HepG2 (cell line): ENCODE results near the gene SETD1A. TPM values are rescaled to one million over a fixed set of nuclear protein-coding genes. Genes with fewer than 3 reads are reported as not detected.

Experiments used
- ATAC-seq: fragments of 200-7000 bp; cut with Tn5 transposase; 3 replicates; pipeline ENCODE4 v1.9.1; 2020; ENCODE audit warnings: mild to moderate bottlenecking, moderate library complexity
- BruUV-seq: library from RNA; stranded (reverse); fragments of 400-500 nt; replicated peaks from 2 replicates; lab custom pipeline; 2021; lab: Mats Ljungman, UMichigan
- CTCF ChIA-PET: fragments of 300-600 bp; formaldehyde crosslinking; extraction: SDS; loops from one replicate; lab custom pipeline; 2021; ENCODE audit warnings: low total read pairs, inconsistent platforms, low intra/inter-chr PET ratio; lab: Yijun Ruan, JAX
- POLR2A ChIA-PET: fragments of 350-600 bp; sonication (Branson Sonifier 250); formaldehyde crosslinking; loops from one replicate; lab custom pipeline; 2020; ENCODE audit warnings: antibody characterized with exemption, inconsistent platforms; lab: Yijun Ruan, JAX
- DNase-seq: peaks from one replicate; pipeline ENCODE4 v3.0.0-alpha.2; 2015; ENCODE audit warnings: low spot score
- FAIRE-seq: peaks from 3 replicates; lab custom pipeline; 2011; peaks lifted over from hg19 to GRCh38; lab: Jason Lieb, UNC
- H2AFZ ChIP-seq: one replicate; pipeline ENCODE4 v1.6.1; 2011; ENCODE audit warnings: low read length, inconsistent platforms
- H3K27ac ChIP-seq: fragments of 300-600 bp; 3 replicates; pipeline ENCODE4 v1.8.0; 2011; ENCODE audit warnings: mixed run types, mild to moderate bottlenecking, mixed read lengths, low read length, inconsistent platforms; ENCODE audit not compliant: insufficient read depth; ENCODE audit errors: extremely low read length
- H3K27me3 ChIP-seq, 2 experiments: fragments of 200-600 bp in 1 of 2; 2 replicates in 1 of 2; 3 replicates in 1 of 2; pipeline versions ENCODE4 v1.6.0 to v1.8.0; 2011; ENCODE audit warnings: low read length in 2 of 2, mild to moderate bottlenecking in 2 of 2, moderate library complexity in 2 of 2, inconsistent platforms in 1 of 2; ENCODE audit not compliant: insufficient read depth in 2 of 2, control insufficient read depth in 1 of 2
- H3K36me3 ChIP-seq, 2 experiments: fragments of 200-600 bp in 1 of 2; replicated peaks in 1 of 2; 2 replicates in 1 of 2; 3 replicates in 1 of 2; pipeline versions ENCODE4 v1.5.1 to v1.8.0; 2011; ENCODE audit warnings: low read length in 2 of 2, inconsistent platforms in 1 of 2; ENCODE audit not compliant: insufficient read depth in 2 of 2, control insufficient read depth in 1 of 2
- H3K4me1 ChIP-seq: 2 replicates; pipeline ENCODE4 v1.5.1; 2012; ENCODE audit warnings: low read length, inconsistent platforms; ENCODE audit not compliant: insufficient read depth
- H3K4me2 ChIP-seq: 2 replicates; pipeline ENCODE4 v1.6.0; 2011; ENCODE audit warnings: low read depth, low read length, inconsistent platforms
- H3K4me3 ChIP-seq, 3 experiments: fragments of 200-600 bp in 1 of 3; sonication (generic), shearing (Covaris generic) in 1 of 3; replicated peaks in 1 of 3; 2 replicates each; pipeline ENCODE4 v1.5.1; 2011 to 2016; ENCODE audit warnings: low read length in 3 of 3, inconsistent platforms in 2 of 3, low read depth in 2 of 3, mild to moderate bottlenecking in 2 of 3, control low read depth in 1 of 3, mixed read lengths in 1 of 3; ENCODE audit not compliant: insufficient read depth in 1 of 3
- H3K79me2 ChIP-seq: one replicate; pipeline ENCODE4 v1.6.1; 2011; ENCODE audit warnings: low read length, inconsistent platforms; ENCODE audit not compliant: insufficient read depth
- H3K9ac ChIP-seq: 2 replicates; pipeline ENCODE4 v1.6.0; 2011; ENCODE audit warnings: mild to moderate bottlenecking, low read depth, low read length, inconsistent platforms; ENCODE audit not compliant: insufficient read depth
- H3K9me3 ChIP-seq: 2 replicates; pipeline ENCODE4 v1.5.1; 2012; ENCODE audit warnings: mild to moderate bottlenecking, low read length
- H4K20me1 ChIP-seq: 2 replicates; pipeline ENCODE4 v1.6.0; 2011; ENCODE audit warnings: inconsistent platforms, mild to moderate bottlenecking, low read length, moderate library complexity; ENCODE audit not compliant: insufficient read depth
- CBX2 ChIP-seq, 2 experiments: fragments of 200-600 bp in 1 of 2; sonication (generic); formaldehyde crosslinking in 1 of 2; IDR thresholded peaks; 2 replicates each; pipeline versions ENCODE4 v1.7.0 to v1.8.1; 2018 to 2022; ENCODE audit warnings: low read depth in 2 of 2, low read length in 1 of 2, mild to moderate bottlenecking in 1 of 2, missing genetic modification reagents in 1 of 2
- MED1 ChIP-seq: sonication (generic); formaldehyde crosslinking; IDR thresholded peaks from 2 replicates; pipeline ENCODE4 v1.4.0; 2020; ENCODE audit warnings: missing genetic modification reagents
- PHF5A ChIP-seq: IDR thresholded peaks from one replicate; pipeline ENCODE4 v1.6.1; 2018; ENCODE audit warnings: low read depth, missing genetic modification reagents; ENCODE audit not compliant: unreplicated experiment
- SALL1 ChIP-seq: sonication (generic); formaldehyde crosslinking; IDR thresholded peaks from 2 replicates; pipeline ENCODE4 v1.8.0; 2022; ENCODE audit warnings: mild to moderate bottlenecking, missing genetic modification reagents
- SALL2 ChIP-seq: sonication (generic); formaldehyde crosslinking; IDR thresholded peaks from 2 replicates; pipeline ENCODE4 v1.8.1; 2023; ENCODE audit warnings: mild to moderate bottlenecking, missing genetic modification reagents, inconsistent platforms
- TEF ChIP-seq: sonication (generic); formaldehyde crosslinking; IDR thresholded peaks from 2 replicates; pipeline ENCODE4 v1.5.0; 2020; ENCODE audit warnings: missing genetic modification reagents
- ZBTB21 ChIP-seq: sonication (generic); formaldehyde crosslinking; IDR thresholded peaks from 2 replicates; pipeline ENCODE4 v1.4.0; 2020; ENCODE audit warnings: missing genetic modification reagents
- ZNF124 ChIP-seq: sonication (generic); formaldehyde crosslinking; IDR thresholded peaks from 2 replicates; pipeline ENCODE4 v1.4.0; 2020; ENCODE audit warnings: missing genetic modification reagents
- ZNF230 ChIP-seq: sonication (generic); formaldehyde crosslinking; IDR thresholded peaks from 2 replicates; pipeline ENCODE4 v1.4.0; 2020; ENCODE audit warnings: mild to moderate bottlenecking, missing genetic modification reagents
- ZNF274 ChIP-seq: sonication (generic); formaldehyde crosslinking; IDR thresholded peaks from 2 replicates; pipeline ENCODE4 v1.5.1; 2020; ENCODE audit warnings: mild to moderate bottlenecking, missing genetic modification reagents
- ZNF556 ChIP-seq: sonication (generic); formaldehyde crosslinking; IDR thresholded peaks from 2 replicates; pipeline ENCODE4 v1.4.0; 2020; ENCODE audit warnings: mild to moderate bottlenecking, missing genetic modification reagents, borderline replicate concordance
- ZNF839 ChIP-seq: sonication (generic); formaldehyde crosslinking; IDR thresholded peaks from 2 replicates; pipeline ENCODE4 v1.4.0; 2020; ENCODE audit warnings: missing genetic modification reagents, mild to moderate bottlenecking, borderline replicate concordance
- WGBS: methylation state at CpG from one replicate; pipeline ENCODE4 v1.1.6; 2017; ENCODE audit warnings: low lambda C conversion rate; 5-methylcytosine and 5-hydroxymethylcytosine counted together
- in situ Hi-C: cut with HindIII; loops from 2 replicates; pipeline ENCODE4 v1.10.0; 2017; ENCODE audit warnings: low pct_unique_long_range_greater_than_20kb; ENCODE audit not compliant: extremely low pct_ligation_motif_present
- intact Hi-C: fragments of 100-400 bp; cut with micrococcal nuclease; formaldehyde crosslinking; loops from one replicate; pipeline ENCODE4 v1.10.0; 2022; ENCODE audit not compliant: unreplicated experiment
- polyA plus RNA-seq, 8 experiments: library from polyadenylated mRNA; depleted of rRNA in 3 of 8; stranded (reverse) in 7 of 8; unstranded in 1 of 8; fragments of >200 nt; fragmentation: Illumina TruSeq in 4 of 8; extraction: Trizol in 4 of 8; gene quantifications; 2 replicates each; pipeline versions ENCODE4 v1.2.1 to v1.2.3, GENCODE V29; 2011 to 2016; ENCODE audit warnings: low read depth in 4 of 8, missing spikeins in 1 of 8, mixed read lengths in 1 of 8; ENCODE audit not compliant: insufficient read depth in 1 of 8
- total RNA-seq, 5 experiments: library from RNA; depleted of rRNA; stranded (reverse); fragments of >200 nt; fragmentation: Illumina TruSeq; extraction: Trizol; gene quantifications; 2 replicates each; pipeline ENCODE4 v1.2.3, GENCODE V29; 2016; ENCODE audit warnings: low read depth in 1 of 5
- TF ChIP-seq, protein P1 (sequence below): sonication (generic); formaldehyde crosslinking; IDR thresholded peaks from 2 replicates; pipeline ENCODE4 v1.8.0; 2022; ENCODE audit warnings: mild to moderate bottlenecking, missing genetic modification reagents, moderate library complexity
- TF ChIP-seq, protein P2 (sequence below): sonication (generic); formaldehyde crosslinking; IDR thresholded peaks from 2 replicates; pipeline ENCODE4 v1.5.0; 2020; ENCODE audit warnings: mild to moderate bottlenecking, missing genetic modification reagents, moderate library complexity
- TF ChIP-seq, protein P3 (sequence below): sonication (generic); formaldehyde crosslinking; IDR thresholded peaks from 2 replicates; pipeline ENCODE4 v1.5.0; 2020; ENCODE audit warnings: mild to moderate bottlenecking, missing genetic modification reagents

Gene SETD1A
- total and polyA plus RNA-seq, 2 of the 13 experiments (the other 11 are each of a cell fraction or from before 2014, with no cell fraction given) = 3.8 to 5.6 TPM

DNA sequence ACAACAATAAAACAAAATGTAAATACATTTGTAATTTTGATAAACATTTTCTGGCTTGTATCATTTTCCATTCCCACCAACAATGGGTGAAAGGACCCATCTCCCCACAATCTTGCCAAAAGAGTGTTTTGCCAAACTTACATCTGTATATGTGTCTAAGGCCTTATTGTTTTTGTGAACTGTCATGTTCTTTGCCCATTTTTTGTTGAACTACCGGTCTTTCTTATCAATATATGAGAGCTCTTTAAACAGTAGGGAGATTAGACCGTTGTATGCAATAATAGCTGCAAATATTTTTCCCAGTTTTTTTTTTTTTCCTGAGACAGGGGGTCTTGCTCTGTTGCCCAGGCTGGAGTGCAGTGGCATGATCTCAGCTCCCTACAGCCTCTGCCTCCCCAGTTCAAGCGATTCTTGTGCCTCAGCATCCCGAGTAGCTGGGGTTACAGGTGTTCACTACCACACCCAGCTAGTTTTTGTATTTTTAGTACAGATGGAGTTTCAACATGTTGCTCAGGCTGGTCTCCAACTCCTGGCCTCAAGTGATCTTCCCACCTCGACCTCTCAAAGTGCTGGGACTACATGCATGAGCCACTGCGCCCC lies 66.2 kb downstream of the SETD1A start (continued):
- TF ChIP-seq, protein P1, sequence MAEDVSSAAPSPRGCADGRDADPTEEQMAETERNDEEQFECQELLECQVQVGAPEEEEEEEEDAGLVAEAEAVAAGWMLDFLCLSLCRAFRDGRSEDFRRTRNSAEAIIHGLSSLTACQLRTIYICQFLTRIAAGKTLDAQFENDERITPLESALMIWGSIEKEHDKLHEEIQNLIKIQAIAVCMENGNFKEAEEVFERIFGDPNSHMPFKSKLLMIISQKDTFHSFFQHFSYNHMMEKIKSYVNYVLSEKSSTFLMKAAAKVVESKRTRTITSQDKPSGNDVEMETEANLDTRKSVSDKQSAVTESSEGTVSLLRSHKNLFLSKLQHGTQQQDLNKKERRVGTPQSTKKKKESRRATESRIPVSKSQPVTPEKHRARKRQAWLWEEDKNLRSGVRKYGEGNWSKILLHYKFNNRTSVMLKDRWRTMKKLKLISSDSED (CRISPR knock-in tag) = no peak
- TF ChIP-seq ZNF274 = no peak
- no peak for TF ChIP-seq CBX2 (IDR thresholded peaks at IDR 0.05; ENCODE audit: low read depth, low read length)
- no peak for TF ChIP-seq CBX2 (CRISPR knock-in tag; IDR thresholded peaks at IDR 0.05; ENCODE audit: low read depth)
- TF ChIP-seq ZNF839 (CRISPR knock-in tag) = no peak
- TF ChIP-seq PHF5A (CRISPR knock-in tag) = no peak

DNA sequence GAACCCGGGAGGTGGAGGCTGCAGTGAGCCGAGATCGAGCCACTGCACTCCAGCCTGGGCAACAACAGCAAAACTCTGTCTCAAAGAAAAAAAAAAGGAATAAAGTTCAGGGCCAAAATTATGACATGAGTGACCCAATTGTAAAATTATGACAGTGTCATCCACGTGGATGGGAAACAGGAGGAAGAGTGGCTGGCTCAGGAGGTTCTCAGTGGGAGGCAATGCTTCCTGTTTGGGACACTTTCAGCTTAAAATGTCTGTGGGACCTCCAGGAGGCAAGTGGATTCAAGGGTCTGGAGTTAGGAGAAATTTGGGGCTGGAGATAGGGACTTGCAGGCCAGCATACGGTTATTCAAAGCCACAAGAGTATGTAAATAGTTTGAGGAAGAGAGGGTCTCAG lies 67.8 kb downstream of the SETD1A start:
- intact Hi-C loops (loop anchor here (5.0 kb wide), 1 partner anchor 132 kb away; no protein-coding TSS in a partner anchor), in situ Hi-C loops (no loop called here)
- 0 out of 2 replicates have a peak, but pooled peaks have one; percentile 18 for TF ChIP-seq ZBTB21 (CRISPR knock-in tag)
- no peak for TF ChIP-seq TEF (CRISPR knock-in tag)
- TF ChIP-seq ZNF124 (CRISPR knock-in tag) = peak; percentile 12; the same call in 1 of the 2 replicates
- 0 out of 2 replicates have a peak, but pooled peaks have one; percentile 23 for TF ChIP-seq SALL1
- 0 out of 2 replicates have a peak, but pooled peaks have one; percentile 10 for TF ChIP-seq SALL2 (CRISPR knock-in tag)
- no peak for TF ChIP-seq MED1
- TF ChIP-seq, protein P2, sequence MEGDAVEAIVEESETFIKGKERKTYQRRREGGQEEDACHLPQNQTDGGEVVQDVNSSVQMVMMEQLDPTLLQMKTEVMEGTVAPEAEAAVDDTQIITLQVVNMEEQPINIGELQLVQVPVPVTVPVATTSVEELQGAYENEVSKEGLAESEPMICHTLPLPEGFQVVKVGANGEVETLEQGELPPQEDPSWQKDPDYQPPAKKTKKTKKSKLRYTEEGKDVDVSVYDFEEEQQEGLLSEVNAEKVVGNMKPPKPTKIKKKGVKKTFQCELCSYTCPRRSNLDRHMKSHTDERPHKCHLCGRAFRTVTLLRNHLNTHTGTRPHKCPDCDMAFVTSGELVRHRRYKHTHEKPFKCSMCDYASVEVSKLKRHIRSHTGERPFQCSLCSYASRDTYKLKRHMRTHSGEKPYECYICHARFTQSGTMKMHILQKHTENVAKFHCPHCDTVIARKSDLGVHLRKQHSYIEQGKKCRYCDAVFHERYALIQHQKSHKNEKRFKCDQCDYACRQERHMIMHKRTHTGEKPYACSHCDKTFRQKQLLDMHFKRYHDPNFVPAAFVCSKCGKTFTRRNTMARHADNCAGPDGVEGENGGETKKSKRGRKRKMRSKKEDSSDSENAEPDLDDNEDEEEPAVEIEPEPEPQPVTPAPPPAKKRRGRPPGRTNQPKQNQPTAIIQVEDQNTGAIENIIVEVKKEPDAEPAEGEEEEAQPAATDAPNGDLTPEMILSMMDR (CRISPR knock-in tag) = no peak
- TF ChIP-seq ZNF556 (CRISPR knock-in tag) = 0 out of 2 replicates have a peak, but pooled peaks have one; percentile 8
- TF ChIP-seq ZNF230 (CRISPR knock-in tag) = 0 out of 2 replicates have a peak, but pooled peaks have one; percentile 8
- TF ChIP-seq, protein P3, sequence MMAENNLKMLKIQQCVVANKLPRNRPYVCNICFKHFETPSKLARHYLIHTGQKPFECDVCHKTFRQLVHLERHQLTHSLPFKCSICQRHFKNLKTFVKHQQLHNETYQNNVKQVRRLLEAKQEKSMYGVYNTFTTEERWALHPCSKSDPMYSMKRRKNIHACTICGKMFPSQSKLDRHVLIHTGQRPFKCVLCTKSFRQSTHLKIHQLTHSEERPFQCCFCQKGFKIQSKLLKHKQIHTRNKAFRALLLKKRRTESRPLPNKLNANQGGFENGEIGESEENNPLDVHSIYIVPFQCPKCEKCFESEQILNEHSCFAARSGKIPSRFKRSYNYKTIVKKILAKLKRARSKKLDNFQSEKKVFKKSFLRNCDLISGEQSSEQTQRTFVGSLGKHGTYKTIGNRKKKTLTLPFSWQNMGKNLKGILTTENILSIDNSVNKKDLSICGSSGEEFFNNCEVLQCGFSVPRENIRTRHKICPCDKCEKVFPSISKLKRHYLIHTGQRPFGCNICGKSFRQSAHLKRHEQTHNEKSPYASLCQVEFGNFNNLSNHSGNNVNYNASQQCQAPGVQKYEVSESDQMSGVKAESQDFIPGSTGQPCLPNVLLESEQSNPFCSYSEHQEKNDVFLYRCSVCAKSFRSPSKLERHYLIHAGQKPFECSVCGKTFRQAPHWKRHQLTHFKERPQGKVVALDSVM (CRISPR knock-in tag) = peak; percentile 78

More for the DNA sequence above, 67.8 kb downstream of the SETD1A start:
- H3K9ac ChIP-seq = no peak overlapping the region; the same call in 1 of the 2 replicates
- H3K27ac ChIP-seq = peak overlapping the region; percentile 6
- no peak for DNase-seq
- no peaks in the 10 kb centered on the region for H4K20me1 ChIP-seq
- BruUV-seq = no TSS peak
- no peak for ATAC-seq
- POLR2A ChIA-PET = interaction anchor here (1.1 to 5.8 kb wide), 3 partner anchors 28 to 49 kb away, joined by 4 to 41 read pairs (median 5); partner anchors contain the start of genes HSD3B7, ZNF646 and ZNF668
- no peaks in the 10 kb centered on the region for H3K36me3 ChIP-seq
- no peaks in the 10 kb centered on the region for H3K9me3 ChIP-seq
- no peaks in the 10 kb centered on the region for H3K79me2 ChIP-seq
- CTCF ChIA-PET = interaction anchor here (0.6 to 1.3 kb wide), 3 partner anchors 40 to 134 kb away, joined by 3 to 4 read pairs (median 3); partner anchors contain the start of gene HSD3B7
- H3K4me3 ChIP-seq = peak overlapping the region in 2 of 3 experiments; percentile 24 to 48; a peak in 1 of 6 replicates
- H3K4me2 ChIP-seq = peak overlapping the region; percentile 78
- H2AFZ ChIP-seq = no peak overlapping the region
- H3K27me3 ChIP-seq = peaks cover 0 to 2% of the 10 kb centered on the region in 2 experiments; a peak in 1 of 5 replicates
- 40% methylated on average over 5 of the region's 5 CpGs for WGBS
- no peak for FAIRE-seq
- peaks cover 57% of the 10 kb centered on the region for H3K4me1 ChIP-seq
